Adrenal gland (tissue), 5 donors: ENCODE data around the gene SIX3.

Experiments used
- CTCF ChIP-seq, 6 experiments: fragments of 450-650 bp in 4 of 6; fragments of 200-600 bp in 2 of 6; sonication (generic) in 1 of 6; IDR thresholded peaks; 1 replicate in 5 of 6; 2 replicates in 1 of 6; pipeline versions ENCODE4 v1.5.1 to v1.8.0; 2016 to 2021; ENCODE audit warnings: antibody characterized with exemption in 6 of 6, mild to moderate bottlenecking in 2 of 6, moderate library complexity in 1 of 6
- POLR2A ChIP-seq, 2 donors: fragments of 450-650 bp; IDR thresholded peaks; one replicate each; pipeline ENCODE4 v1.6.1; 2017; ENCODE audit warnings: antibody characterized with exemption in 2 of 2, mild to moderate bottlenecking in 2 of 2, moderate library complexity in 1 of 2
- donor health status: DM: no; HTN: no; CAD: no.

GRCh38 chr2:44933434-44933951 lies 8.0 kb upstream of the SIX3 start:
- no peak for TF ChIP-seq CTCF (IDR thresholded peaks at IDR 0.05)
- TF ChIP-seq POLR2A (IDR thresholded peaks at IDR 0.05), result no peak
